Kidney epithelial cell (primary cell): ENCODE data around the gene TSPAN31. TPM values are rescaled to one million over a fixed set of nuclear protein-coding genes. Genes with fewer than 3 reads are reported as not detected.

ENCODE experiments used
- DNase-seq: peaks from one replicate; pipeline ENCODE4 v3.0.0-alpha.2; 2010; ENCODE audit warnings: low read depth
- H3K27me3 ChIP-seq: 2 replicates; pipeline ENCODE4 v1.6.0; 2011; ENCODE audit warnings: low read length; ENCODE audit not compliant: control insufficient read depth, insufficient read depth
- H3K36me3 ChIP-seq: 2 replicates; pipeline ENCODE4 v1.5.1; 2011; ENCODE audit warnings: low read length; ENCODE audit not compliant: control insufficient read depth, insufficient read depth
- H3K4me3 ChIP-seq: 2 replicates; pipeline ENCODE4 v1.5.1; 2011; ENCODE audit warnings: low read depth, mild to moderate bottlenecking, control low read depth, low read length
- total RNA-seq: library from RNA; depleted of rRNA; stranded (reverse); fragments of >200 nt; gene quantifications from 2 replicates; pipeline ENCODE4 v1.2.3, GENCODE V29; 2015
- TF ChIP-seq, protein P1 (sequence below): IDR thresholded peaks from 2 replicates; pipeline ENCODE4 v1.5.1; 2011; ENCODE audit warnings: mild to moderate bottlenecking, moderate library complexity, low read length, control low read depth, inconsistent platforms; ENCODE audit not compliant: insufficient read depth, poor library complexity, severe bottlenecking

Gene TSPAN31
- total RNA-seq, 1 donor from 2014 or later, result 77.1 TPM

DNA sequence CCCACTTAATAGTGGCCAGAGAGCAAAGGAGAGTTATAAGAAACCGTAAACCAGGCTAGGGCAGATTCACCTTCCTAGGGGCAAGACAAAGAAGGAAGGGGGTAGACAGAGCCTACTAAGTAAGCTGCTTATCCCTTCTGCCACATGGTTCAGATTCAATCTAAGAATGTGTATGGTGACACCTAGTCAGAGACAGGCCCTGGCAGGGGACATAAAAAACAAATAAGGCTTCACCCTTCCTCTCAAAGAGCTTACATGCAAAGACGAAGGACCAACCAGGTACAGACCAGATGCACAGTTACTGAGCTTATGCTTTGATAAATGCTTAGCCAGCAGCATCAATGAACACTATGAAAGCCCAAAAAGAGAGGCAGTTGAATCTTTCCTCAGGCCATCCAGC is 17.6 kb downstream of the TSPAN31 start:
- Histone ChIP-seq H3K36me3 (peaks cover 3% of the 10 kb centered on the region), H3K4me3 (no peak overlapping the region), H3K27me3 (peaks cover 29% of the 10 kb centered on the region)
- DNase-seq, result no peak
- TF ChIP-seq, protein P1, sequence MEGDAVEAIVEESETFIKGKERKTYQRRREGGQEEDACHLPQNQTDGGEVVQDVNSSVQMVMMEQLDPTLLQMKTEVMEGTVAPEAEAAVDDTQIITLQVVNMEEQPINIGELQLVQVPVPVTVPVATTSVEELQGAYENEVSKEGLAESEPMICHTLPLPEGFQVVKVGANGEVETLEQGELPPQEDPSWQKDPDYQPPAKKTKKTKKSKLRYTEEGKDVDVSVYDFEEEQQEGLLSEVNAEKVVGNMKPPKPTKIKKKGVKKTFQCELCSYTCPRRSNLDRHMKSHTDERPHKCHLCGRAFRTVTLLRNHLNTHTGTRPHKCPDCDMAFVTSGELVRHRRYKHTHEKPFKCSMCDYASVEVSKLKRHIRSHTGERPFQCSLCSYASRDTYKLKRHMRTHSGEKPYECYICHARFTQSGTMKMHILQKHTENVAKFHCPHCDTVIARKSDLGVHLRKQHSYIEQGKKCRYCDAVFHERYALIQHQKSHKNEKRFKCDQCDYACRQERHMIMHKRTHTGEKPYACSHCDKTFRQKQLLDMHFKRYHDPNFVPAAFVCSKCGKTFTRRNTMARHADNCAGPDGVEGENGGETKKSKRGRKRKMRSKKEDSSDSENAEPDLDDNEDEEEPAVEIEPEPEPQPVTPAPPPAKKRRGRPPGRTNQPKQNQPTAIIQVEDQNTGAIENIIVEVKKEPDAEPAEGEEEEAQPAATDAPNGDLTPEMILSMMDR, result no peak

DNA sequence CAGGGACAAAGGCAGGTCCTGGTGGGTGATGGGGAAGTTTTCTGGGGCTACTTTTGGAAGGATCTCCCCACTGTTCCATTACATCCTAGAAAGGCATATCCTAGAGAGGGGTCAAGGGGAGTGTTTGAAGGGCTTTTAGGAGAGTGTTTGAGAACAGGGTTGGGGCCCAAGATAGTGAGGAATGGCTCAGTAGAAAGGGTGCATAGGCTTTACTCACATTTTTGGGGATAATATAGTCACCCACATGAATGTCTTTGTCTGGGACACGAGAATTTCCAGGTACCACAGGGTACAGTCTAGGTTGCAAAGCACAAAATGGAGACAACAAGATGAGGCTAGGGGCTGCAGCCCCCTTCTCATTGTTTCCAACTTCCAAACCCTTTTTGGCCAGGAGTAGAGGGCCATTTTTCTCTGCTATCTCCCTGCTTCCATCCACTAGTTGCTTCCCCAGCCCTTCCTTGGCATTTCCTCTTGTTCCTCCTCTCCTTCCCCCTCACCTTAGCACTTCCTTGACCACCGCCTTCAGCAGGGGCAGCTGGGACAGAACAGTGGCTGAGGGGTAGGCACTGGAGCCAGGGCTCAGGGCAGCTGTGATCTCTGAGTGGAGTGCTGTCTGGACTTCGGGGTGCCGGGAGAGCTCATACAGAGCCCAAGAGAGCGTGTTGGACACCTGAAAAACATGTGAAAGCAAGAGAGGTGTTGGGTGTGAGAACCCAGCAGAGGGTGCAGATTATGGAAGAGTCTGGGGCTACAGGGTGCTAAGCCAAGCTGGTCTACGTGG is 19.2 kb downstream of the TSPAN31 start:
- no peak for DNase-seq
- peaks cover 29% of the 10 kb centered on the region for H3K27me3 ChIP-seq
- no peaks in the 10 kb centered on the region for H3K36me3 ChIP-seq
- TF ChIP-seq, protein P1, result no peak
- H3K4me3 ChIP-seq, result no peak overlapping the region

DNA sequence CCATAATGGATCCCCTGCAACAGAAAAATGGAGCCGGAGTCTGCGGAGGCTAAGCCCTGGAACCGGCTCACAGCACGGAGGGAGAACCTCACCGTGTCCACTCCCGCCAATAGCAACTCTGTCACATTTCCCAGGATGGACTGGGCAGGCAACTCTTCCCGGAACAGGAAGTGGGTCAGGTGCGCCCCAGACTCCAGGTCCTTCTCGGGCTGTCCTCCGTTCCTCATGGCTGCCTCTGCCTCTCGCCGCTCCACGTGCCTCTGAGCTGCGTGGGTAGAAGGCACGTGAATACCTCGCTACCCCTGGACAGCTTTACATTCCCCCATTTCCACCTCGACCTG is 19.8 kb downstream of the TSPAN31 start:
- H3K27me3 ChIP-seq, result peaks cover 29% of the 10 kb centered on the region
- H3K4me3 ChIP-seq, result peak overlapping the region; percentile 29
- H3K36me3 ChIP-seq, result no peaks in the 10 kb centered on the region
- TF ChIP-seq, protein P1, result no peak
- no peak for DNase-seq

DNA sequence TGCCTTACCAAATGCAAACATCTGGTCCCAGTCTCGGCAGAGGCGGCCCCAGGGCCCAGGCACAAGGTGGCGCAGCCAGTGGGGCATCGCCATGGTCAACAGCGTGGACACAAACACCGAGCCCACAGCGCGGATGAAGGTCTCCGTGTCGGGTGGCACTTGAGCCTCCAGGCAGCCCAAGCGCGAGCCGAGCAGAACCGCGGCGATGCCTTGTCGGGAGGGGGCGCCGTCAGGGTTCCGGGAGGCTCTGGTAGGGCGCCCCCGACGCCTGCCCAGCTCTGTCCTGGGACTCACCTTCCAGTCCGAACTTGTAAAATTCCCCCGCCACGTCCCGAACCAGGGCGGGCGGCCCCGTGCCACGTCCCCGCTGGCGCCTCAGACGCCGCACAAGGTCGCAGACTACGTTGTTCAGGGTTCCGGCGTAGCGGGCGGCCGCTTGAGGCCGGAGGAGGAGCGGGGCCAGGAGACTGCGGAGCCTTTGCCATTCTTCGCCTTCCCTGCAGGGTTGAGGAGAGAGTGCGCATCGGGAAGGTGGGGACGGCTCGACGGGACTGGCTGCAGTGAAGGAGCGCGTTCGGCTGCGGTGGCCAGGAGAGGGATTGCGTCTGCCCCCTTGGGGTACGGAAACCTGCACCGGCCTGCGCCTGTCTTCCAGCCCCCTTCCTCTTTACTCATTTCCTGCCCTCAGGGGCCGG is 20.3 kb downstream of the TSPAN31 start:
- H3K27me3 ChIP-seq, result peaks cover 29% of the 10 kb centered on the region
- H3K4me3 ChIP-seq, result peak overlapping the region; percentile 29
- TF ChIP-seq, protein P1, result peak; percentile 43
- no peak for DNase-seq
- no peaks in the 10 kb centered on the region for H3K36me3 ChIP-seq

DNA sequence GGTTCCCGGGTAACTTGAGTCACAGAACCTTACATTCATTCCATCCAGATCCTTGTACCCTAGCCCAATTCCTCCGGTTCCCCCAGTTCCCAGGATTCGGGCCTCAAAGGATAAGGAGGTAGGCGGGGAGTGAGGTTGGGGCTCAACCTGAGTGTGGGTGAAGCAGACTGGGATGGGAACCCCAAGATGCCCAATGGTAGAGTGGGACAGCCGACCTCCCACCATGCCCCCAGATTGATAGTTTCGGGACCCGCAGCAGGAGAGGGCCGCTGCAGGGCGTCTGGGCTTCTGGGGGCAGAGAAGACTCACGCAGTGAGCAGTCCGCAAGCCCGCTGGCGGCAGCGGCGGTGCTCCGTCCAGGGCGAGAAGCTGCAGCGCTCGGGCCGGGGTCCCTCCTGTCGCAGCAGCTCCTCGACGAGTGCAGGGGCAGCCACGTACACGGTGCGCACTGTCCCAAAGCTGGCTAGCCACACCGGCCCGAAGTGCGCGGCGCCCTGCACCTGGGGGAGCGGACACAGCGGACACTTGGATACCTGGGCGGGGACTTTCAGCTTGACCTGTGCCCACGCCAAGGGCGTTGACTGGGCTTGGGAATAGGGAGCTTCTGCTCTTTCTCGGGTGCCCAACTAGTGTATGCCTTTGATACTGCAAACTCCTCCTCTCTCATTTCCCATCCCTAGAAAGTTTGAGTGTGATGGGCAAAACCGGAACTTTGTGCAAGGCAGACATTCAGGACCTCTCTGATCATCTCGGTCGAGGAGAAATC is 21.0 kb downstream of the TSPAN31 start:
- H3K27me3 ChIP-seq, result peaks cover 29% of the 10 kb centered on the region

More for the DNA sequence above, 21.0 kb downstream of the TSPAN31 start:
- peak overlapping the region; percentile 10 for H3K4me3 ChIP-seq
- no peak for DNase-seq
- no peaks in the 10 kb centered on the region for H3K36me3 ChIP-seq
- TF ChIP-seq, protein P1, result no peak
